GM19467 (cell line): ENCODE data around the gene SACM1L.

Source experiments
- ATAC-seq: cut with Tn5 transposase; IDR thresholded peaks from one replicate; pipeline ENCODE4 v1.9.1; 2021; ENCODE audit warnings: mild to moderate bottlenecking, moderate library complexity; ENCODE audit not compliant: unreplicated experiment

SACM1L gene

GRCh38 chr3:45765266-45765851 is 76.2 kb downstream of the SACM1L start:
- no peak for ATAC-seq

GRCh38 chr3:45765958-45766357 is 76.8 kb downstream of the SACM1L start:
- ATAC-seq: no peak

GRCh38 chr3:45771166-45771775 is 82.1 kb downstream of the SACM1L start:
- ATAC-seq: no peak

- ATAC-seq: no peak
These were observed 82.6 kb downstream of the SACM1L start for GRCh38 chr3:45771831-45772230.

- ATAC-seq: no peak
These were observed 83.3 kb downstream of the SACM1L start for GRCh38 chr3:45772341-45773035.

- ATAC-seq: no peak
These were observed 83.9 kb downstream of the SACM1L start for GRCh38 chr3:45773072-45773471.

GRCh38 chr3:45773714-45774449 is 84.7 kb downstream of the SACM1L start:
- no peak for ATAC-seq

GRCh38 chr3:45774581-45775521 is 85.7 kb downstream of the SACM1L start:
- no peak for ATAC-seq

- ATAC-seq: no peak
These were observed 86.5 kb downstream of the SACM1L start for GRCh38 chr3:45775571-45776300.

GRCh38 chr3:45776301-45776595 is 87.1 kb downstream of the SACM1L start:
- ATAC-seq: no peak

- ATAC-seq: no peak
These were observed 87.4 kb downstream of the SACM1L start for GRCh38 chr3:45776611-45777010.

GRCh38 chr3:45777111-45777745 is 88.0 kb downstream of the SACM1L start:
- ATAC-seq: no peak

- no peak for ATAC-seq
These were observed 88.7 kb downstream of the SACM1L start for GRCh38 chr3:45777746-45778386.

- ATAC-seq: no peak
These were observed 89.6 kb downstream of the SACM1L start for GRCh38 chr3:45778761-45779201.

- no peak for ATAC-seq
These were observed 90.8 kb downstream of the SACM1L start for GRCh38 chr3:45779746-45780735.

GRCh38 chr3:45781271-45781670 is 92.1 kb downstream of the SACM1L start:
- ATAC-seq: no peak

GRCh38 chr3:45781841-45782240 is 92.6 kb downstream of the SACM1L start:
- no peak for ATAC-seq

GRCh38 chr3:45782381-45782780 is 93.2 kb downstream of the SACM1L start:
- no peak for ATAC-seq
